NCI-H187 treated with DMSO at 0.1 percent for 48 hours (cell line): Measurements from ENCODE around the gene MDM1.

Experiments
- DNase-seq: peaks from one replicate; lab custom pipeline; 2025; lab: John Stamatoyannopoulos, UW

Gene MDM1

GRCh38 chr12:68331869-68332727 is at the start of gene MDM1:
Gene MDM1, minus strand, starts transcription at chr12:68332362. Its CDS starts 117 bp downstream, at chr12:68332245.
- DNase-seq: peak; percentile 95

- no peak for DNase-seq
Observed at GRCh38 chr12:68381476-68382219, 49.5 kb upstream of the MDM1 start.

DNA sequence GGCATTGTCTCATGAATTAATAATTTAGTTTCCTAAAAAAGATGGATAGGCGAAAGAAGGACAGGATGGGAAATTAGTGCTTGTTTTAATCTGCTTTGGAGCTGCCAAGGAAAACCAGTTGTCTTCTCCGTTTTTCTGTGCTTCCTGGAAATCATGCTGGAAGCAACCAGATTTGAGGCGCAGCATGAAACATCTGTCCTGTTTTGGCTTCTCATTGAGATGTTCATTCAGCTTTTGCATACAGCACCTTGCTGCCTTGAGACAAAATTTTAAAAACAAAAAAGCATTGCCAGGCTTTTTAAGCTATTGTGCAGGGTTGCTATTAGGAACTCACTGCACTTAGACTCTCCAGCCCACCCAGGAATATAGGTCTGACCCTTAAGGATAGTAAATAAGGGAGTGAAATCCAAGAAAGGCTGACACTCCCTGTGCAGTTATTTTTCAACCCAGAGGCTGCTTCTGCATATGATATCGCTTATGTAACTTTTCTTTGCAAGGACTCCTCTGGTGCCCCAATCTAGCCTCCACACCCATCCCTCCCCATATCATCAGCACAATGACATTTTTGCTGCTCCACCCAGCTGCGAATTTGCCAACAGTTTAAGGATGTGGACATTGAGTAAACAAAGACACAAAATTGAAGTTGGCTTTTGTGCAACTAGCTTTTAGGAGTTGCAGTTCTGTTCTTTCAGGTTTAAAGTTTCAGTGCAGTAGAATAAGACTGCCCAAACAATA is 46.9 kb upstream of the MDM1 start:
- no peak for DNase-seq

GRCh38 chr12:68377881-68378280 is 45.7 kb upstream of the MDM1 start:
- no peak for DNase-seq

DNA sequence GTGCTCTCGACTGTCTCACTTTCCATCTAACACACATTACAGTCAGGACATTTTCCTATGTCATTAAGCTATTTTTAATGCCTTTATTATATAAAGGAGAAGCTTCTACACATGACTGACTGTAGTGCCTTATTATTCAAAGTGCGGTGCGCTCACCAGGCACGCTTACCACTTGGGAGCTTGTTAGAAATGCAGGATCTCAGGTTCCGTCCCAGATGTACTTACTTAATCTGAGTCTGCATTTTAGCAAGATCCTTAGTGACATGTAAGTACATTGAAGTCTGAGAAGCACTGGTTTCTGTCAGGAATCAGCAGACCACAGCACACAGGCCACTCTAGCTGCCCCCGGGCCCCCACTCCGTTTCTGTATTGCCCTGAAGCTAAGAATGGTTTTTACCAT is 44.7 kb upstream of the MDM1 start:
- peak; percentile 73 for DNase-seq

DNA sequence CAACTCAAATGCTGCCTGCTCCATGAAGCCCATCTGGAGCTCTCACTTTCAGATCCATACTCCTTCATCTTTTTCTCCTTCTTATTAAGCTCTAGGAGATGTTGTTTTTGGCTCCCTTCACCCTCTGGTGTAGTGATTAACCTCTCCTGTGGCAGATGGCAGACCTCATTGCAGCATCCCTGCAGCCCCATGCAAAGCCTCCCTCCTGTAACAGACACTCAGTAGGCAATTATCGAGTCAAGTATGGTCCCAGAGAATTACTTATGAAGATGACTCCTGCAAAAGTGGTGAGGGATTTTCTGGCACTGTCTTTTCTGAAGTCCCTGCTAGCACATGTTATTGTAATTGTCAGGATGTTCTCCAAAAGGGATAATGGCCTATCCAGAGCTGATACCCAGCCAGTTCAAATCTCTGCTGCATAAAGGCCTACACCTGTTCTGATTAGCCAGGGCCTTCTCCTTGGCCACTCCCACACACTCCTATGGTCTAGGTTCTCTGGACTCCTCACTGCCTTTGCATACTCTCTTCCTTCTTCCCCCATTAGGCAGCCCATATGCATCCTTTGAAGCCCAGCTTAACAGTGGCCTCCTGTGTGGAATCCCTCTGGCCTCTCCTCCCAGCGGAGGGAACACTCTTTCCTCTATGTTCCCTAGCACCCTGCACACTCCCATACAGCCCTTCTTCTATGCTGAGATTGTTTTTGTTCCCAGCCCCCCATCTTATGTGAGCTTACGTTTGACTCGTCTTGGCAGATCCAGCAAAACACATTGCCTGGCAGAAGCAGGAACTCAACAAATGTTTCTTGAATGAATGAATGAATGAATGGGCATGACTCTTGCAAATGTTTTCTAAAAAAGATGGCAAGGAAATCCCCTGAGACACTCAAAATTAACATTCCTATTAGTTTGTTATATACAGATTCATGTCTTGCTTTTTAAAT is 43.9 kb upstream of the MDM1 start:
- peak; percentile 74 for DNase-seq

- no peak for DNase-seq
Observed at GRCh38 chr12:68374307-68374982, 42.3 kb upstream of the MDM1 start.

GRCh38 chr12:68370667-68371066 is 38.5 kb upstream of the MDM1 start:
- no peak for DNase-seq

DNA sequence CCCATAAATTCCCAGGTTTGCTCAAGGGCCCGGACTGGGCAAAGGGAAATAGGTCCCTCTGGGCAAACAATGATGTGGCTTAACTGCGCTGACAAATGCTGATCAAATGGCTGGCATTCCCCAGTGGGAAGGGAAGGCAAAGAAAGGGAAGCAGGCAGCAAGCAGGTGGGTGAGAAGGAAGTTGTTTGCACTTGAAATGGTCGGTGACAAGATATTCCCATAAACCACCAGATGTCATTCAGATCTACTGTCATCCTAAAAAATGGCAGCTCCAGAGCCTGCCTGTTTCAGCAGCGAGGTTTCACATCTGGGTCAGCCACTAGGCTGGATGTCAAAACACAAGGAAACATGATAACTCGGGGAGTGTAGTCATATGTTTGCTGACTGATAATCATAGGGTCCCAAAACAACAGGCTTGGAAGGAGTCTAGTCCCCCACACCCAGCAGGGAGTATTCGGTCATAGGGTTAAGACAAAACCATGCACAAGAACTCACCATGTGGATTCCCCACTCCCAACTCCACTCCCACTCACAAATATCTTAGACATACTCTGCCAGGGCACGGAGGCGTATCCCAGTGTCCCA is 37.9 kb upstream of the MDM1 start:
- DNase-seq: peak; percentile 85

DNA sequence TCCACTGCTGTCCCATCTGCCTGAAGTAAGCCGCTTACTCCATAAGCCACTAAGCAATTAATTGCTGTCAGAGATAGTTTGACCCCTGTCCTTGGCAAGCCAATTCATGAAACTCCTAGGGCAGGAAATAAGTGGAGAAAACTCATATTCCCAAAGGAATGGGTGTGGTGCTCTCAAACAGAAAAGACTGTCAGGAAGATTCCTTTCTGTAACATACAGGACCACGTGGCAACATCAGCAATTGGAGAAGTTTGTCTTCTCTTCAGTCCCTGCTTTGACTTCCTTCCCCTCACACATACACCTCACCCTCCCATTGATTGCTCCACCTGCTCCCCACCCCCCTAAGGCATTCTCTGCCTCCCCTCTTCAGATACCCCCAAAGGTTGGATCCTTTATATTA is 36.2 kb upstream of the MDM1 start:
- DNase-seq: no peak

DNA sequence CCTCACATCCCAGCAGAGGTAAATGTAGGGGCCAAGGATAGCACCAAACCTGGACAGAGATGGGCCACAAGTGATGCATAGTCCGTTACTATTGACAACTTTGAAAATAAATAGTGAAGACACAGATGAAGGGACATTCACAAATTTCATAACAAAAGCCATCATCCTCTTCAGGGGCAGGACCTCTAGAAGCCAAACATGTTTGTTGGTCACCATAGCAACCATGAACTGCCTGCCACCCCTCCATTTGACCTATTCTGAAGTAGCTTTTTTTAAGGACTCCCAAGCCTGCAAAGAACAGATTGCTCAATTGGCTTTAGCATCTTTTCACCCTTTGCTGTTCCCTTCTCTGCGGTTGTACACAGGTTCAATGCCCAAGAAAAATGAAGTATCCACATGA is 35.7 kb upstream of the MDM1 start:
- DNase-seq: no peak

GRCh38 chr12:68367116-68367515 is 35.0 kb upstream of the MDM1 start:
- no peak for DNase-seq

GRCh38 chr12:68364893-68365725 is 32.9 kb upstream of the MDM1 start:
- peak; percentile 23 for DNase-seq

DNA sequence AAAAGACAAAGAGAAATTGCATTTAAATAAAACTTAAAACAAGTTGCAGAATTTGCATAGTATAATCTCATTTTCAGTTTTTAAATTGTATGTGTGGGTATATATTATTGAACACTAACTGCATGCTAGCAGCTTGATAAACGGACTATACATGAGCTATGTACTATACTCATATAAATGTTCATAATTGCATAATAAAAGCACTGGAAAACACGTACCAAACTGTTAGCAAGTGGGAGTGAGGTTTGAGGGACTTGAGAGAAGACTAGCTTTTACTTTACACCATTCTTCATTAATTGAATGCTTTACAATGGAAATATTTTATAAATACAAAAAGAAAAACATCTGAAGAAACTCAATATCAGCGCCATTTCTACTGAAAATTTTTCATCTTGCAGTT is 32.2 kb upstream of the MDM1 start:
- DNase-seq: no peak

DNA sequence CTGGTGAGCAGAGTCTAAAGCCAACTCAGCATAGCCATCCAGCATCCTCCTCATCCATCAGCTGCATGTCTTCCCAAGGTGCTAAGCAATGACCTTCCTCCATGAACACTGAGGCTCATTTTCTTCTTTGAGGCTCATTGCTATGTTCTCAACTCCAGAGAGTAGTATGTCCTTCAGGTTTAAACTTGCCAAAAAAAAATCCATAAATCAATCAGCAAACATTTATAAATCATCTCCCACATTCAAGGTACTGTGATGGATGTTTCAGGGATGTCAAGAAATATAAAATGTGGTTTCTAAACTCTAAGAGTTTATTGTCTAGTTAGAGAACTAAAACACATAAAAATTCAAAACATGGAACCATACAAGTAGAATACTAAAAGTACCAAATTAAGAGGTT is 29.8 kb upstream of the MDM1 start:
- DNase-seq: no peak

- DNase-seq: no peak
Observed at GRCh38 chr12:68359674-68360073, 27.5 kb upstream of the MDM1 start.

GRCh38 chr12:68358532-68359485 is 26.6 kb upstream of the MDM1 start:
- DNase-seq: peak; percentile 55

DNA sequence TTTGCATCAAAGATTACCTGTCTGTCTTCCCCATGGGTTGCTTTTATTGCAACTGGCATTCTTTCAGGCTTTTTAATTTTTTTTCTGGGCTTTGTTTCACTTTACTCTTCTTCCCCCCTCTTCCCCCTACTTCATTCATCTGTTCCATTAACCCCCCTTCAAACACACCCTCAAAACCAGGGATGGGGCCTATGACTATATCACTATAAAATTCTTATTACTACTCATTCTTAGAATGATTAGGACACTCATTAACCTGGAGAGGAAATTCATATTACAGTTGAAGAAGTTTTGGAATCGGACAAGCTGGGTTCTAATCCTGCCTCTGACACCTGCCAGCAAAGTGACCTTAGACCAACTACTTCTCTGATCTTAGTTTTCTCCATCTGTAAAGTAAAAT is 24.8 kb upstream of the MDM1 start:
- no peak for DNase-seq
